GM13977 (cell line): ENCODE measurements around the gene MRPS14.

Experiments
- DNase-seq: peaks from one replicate; pipeline ENCODE4 v3.0.0; 2012; ENCODE audit warnings: low spot score
- in situ Hi-C: fragments of 300-500 bp; cut with MboI; formaldehyde crosslinking; loops from one replicate; pipeline ENCODE4 v1.12.0; 2022; ENCODE audit warnings: low sequenced_read_pairs, low pct_unique_long_range_greater_than_20kb, mixed read lengths, inconsistent platforms; ENCODE audit not compliant: unreplicated experiment
- TF ChIP-seq, protein P1 (sequence below): IDR thresholded peaks from 2 replicates; pipeline ENCODE4 v1.5.1; 2012; ENCODE audit warnings: mild to moderate bottlenecking, control low read depth; ENCODE audit not compliant: insufficient read depth; ENCODE audit errors: extremely low read depth, missing control alignments

MRPS14 gene

DNA sequence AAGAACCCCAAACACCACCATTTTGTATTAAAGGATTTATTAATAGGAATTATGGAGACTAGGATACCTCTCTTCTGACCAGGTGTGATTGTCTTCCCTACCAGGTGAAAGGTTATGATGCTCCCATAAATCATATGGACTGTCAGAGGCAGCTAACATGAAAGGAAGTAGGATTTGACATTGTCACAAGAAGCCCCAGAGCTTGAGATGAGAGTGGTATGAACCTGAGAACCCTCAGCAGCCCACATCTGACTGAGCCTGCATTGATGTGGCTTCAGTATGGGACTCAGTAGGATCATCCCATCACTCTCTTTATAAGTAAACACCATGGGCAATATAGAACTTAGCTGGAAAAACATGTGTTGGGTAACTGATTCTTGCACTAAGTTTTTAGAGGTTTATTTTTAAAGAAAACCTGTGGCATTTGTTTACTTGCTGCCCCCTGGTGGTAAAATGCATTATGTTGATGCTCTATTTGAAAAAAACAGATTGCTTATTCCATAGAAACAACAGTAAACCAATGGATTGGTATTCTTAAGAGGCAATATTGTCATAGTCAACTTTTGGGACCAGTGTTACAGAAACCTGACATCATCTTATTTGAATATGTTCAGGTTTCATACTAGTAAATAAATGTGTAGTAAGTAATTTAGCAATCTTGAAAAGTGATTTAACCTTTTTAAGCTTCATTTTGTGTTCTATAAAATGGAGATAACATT lies 40.1 kb downstream of the MRPS14 start:
- in situ Hi-C loops, result loop anchor here (25.0 kb wide), 1 partner anchor 721 kb away; no protein-coding TSS in a partner anchor
- peak; percentile 28 for DNase-seq
- TF ChIP-seq, protein P1, sequence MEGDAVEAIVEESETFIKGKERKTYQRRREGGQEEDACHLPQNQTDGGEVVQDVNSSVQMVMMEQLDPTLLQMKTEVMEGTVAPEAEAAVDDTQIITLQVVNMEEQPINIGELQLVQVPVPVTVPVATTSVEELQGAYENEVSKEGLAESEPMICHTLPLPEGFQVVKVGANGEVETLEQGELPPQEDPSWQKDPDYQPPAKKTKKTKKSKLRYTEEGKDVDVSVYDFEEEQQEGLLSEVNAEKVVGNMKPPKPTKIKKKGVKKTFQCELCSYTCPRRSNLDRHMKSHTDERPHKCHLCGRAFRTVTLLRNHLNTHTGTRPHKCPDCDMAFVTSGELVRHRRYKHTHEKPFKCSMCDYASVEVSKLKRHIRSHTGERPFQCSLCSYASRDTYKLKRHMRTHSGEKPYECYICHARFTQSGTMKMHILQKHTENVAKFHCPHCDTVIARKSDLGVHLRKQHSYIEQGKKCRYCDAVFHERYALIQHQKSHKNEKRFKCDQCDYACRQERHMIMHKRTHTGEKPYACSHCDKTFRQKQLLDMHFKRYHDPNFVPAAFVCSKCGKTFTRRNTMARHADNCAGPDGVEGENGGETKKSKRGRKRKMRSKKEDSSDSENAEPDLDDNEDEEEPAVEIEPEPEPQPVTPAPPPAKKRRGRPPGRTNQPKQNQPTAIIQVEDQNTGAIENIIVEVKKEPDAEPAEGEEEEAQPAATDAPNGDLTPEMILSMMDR, result peak; percentile 59

DNA sequence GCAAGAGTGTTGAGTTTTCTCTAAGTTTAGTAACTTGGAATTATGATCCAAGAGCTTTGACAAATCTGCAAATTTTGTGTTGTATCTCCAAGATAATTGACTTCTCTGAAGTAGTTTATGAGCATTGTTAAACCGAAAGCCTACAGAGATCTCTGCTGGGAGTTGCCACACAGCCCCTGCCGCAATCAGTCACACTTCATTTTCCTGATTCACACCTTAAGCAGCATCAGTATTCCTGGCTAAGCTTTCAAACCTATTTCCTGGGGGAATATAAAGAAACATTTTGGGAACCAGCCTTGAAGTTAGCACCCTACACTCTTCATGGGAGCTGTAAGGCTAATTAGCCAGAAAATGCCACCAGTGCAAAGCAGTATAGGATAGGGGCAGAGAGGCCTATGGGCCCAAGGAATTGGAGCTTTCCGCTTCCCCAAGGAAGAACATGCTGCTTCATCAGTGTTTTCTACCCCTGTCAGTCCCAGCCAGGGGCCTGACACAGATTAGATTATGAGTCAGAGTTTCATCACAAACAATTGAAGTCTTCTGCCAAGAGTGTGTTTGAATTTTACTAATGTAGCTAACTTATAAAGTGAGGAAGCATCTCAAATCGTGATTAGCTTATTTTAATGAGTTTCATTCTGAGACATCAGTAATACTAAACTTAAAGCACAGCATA lies 46.7 kb downstream of the MRPS14 start:
- DNase-seq, result no peak
- TF ChIP-seq, protein P1, result no peak
- in situ Hi-C loops, result loop anchor here (25.0 kb wide), 1 partner anchor 714 kb away; no protein-coding TSS in a partner anchor

DNA sequence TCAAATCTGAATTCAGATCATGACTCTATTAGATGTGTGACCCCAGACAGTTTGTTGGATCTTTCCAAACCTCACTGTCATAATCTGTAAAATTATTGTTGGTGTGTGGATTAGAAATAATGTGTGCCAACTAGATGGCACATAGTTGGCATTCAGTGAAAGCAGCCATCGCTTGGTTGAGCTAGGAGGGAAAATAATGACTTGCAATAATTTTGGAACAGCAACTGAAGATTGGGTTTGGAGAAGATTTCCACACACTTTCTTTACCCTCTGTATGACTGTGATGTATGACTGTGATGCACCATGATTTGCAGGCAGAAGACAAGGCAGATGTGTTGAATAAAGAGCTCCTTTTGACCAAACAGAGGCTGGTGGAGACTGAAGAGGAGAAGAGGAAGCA lies 47.5 kb downstream of the MRPS14 start:
- in situ Hi-C loops, result loop anchor here (25.0 kb wide), 1 partner anchor 713 kb away; no protein-coding TSS in a partner anchor
- DNase-seq, result no peak
- TF ChIP-seq, protein P1, result no peak

DNA sequence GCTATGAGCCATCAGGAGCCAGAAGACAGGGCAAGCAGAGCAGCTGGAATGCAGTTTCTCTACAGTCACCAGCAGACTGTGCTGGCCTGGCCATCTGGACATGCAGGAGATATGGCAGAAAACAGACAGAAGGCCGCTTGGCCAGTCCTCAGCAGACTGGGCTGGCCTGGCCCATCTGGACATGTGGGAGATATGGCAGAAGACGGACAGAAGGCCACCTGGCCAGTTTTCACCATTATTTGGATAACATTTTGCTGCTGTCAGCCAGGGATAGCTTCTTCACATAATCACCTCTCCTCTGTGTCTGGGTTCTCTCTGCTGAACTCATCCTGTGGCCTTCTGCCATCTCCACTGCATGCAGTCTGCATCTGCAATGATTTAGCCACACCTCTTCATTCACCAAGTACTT lies 48.5 kb downstream of the MRPS14 start:
- in situ Hi-C loops, result loop anchor here (25.0 kb wide), 1 partner anchor 712 kb away; no protein-coding TSS in a partner anchor
- DNase-seq, result no peak
- TF ChIP-seq, protein P1, result no peak

DNA sequence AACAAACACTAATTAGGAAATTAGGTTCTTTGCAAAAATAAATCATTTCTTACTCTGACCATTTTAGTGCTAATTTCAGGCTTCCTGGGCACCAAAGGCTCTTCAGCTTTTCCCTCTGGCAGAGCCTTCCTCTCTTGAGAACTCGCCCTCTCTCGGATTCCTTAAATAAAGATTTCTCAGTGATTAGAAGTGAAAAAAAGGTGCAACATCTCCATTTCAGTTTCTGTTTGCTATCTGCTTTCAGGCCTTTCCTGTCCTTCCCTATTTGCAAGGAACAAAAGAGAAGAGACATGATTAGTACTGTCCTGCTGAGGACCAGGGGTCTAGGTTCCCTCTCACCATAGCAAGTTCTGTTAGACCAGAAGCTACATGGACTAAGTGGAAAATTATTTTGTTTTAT lies 51.3 kb downstream of the MRPS14 start:
- TF ChIP-seq, protein P1, result no peak
- in situ Hi-C loops, result no loop called here
- no peak for DNase-seq

DNA sequence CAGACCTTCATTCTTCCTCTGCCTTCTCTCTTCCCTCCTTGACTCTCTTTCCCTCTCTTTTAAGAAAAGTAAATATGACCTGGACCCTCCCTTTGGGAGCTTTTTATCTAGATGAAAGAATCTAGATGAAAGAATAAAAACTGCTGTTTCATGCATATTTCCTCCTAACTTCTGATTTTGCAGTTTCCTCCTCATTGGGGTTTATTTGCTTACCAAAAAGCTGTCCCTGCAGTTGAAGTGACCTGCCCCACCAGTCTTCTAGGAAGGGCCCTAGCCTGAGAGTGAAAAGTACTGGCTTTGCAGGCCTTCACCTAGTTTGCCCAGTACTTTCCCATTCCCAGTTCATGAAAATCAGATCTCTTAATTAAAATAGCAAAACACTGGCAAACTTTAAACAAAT lies 51.8 kb downstream of the MRPS14 start:
- no peak for DNase-seq
- TF ChIP-seq, protein P1, result no peak

More for the DNA sequence above, 51.8 kb downstream of the MRPS14 start:
- in situ Hi-C loops, result no loop called here
